ENCODE measurements around the gene AMOTL2. TPM values are rescaled to one million over a fixed set of nuclear protein-coding genes. Genes with fewer than 3 reads are reported as not detected.

AMOTL2 gene
- total RNA-seq, 1 experiment from 2014 or later = 30.9 TPM

GRCh38 chr3:134369231-134369741 lies 5.0 kb downstream of the AMOTL2 start:
- H3K23me2 ChIP-seq (ENCODE audit: insufficient read length, low read depth, low read length, poor library complexity, severe bottlenecking) = peaks cover 6% of the 10 kb centered on the region
- no peak overlapping the region for H2AK5ac ChIP-seq (ENCODE audit: insufficient read length, low read length)
- H3K23ac ChIP-seq (ENCODE audit: insufficient read length, low read depth, low read length) = no peak overlapping the region
- no peaks in the 10 kb centered on the region for H3K9me3 Mint-ChIP-seq
- peaks cover 3% of the 10 kb centered on the region for H3K79me1 ChIP-seq (ENCODE audit: insufficient read depth, low read depth, low read length, poor library complexity, severe bottlenecking)
- peaks cover 66 to 77% (median 69%) of the 10 kb centered on the region in 3 experiments for H3K36me3 Mint-ChIP-seq (ENCODE audit: insufficient read depth in 1 of 3, low read depth in 3 of 3)
- H3K56ac ChIP-seq (ENCODE audit: insufficient read length, low read depth, low read length) = no peak overlapping the region
- no peak overlapping the region for H3K27ac ChIP-seq (ENCODE audit: insufficient read length, low read depth, low read length)
- H3K9me3 ChIP-seq (ENCODE audit: control insufficient read depth, low read depth, low read length) = no peaks in the 10 kb centered on the region
- peak; percentile 18 for DNase-seq
- H3T11ph ChIP-seq (ENCODE audit: low read length) = no peak overlapping the region
- peaks cover 14% of the 10 kb centered on the region; the same call in 1 of the 2 replicates for H3K4me1 ChIP-seq (ENCODE audit: insufficient read depth, low read length)
- no peak overlapping the region for H4K8ac ChIP-seq (replicated peaks; ENCODE audit: insufficient read length, low read depth, low read length)
- H2BK20ac ChIP-seq (ENCODE audit: low read depth, low read length, poor library complexity, severe bottlenecking) = no peak overlapping the region
- no peak overlapping the region for H2AFZ ChIP-seq (ENCODE audit: low read length)
- H2BK15ac ChIP-seq (ENCODE audit: low read depth, low read length) = no peak overlapping the region
- no peak overlapping the region for H3K9ac ChIP-seq (ENCODE audit: extremely low read depth, insufficient read length, low read length)
- H3K4ac ChIP-seq (ENCODE audit: low read depth, low read length) = no peak overlapping the region
- peaks cover 12% of the 10 kb centered on the region; the same call in 1 of the 2 replicates for H3K79me2 ChIP-seq (ENCODE audit: insufficient read depth, low read length)
- H3K4me2 ChIP-seq (ENCODE audit: insufficient read depth, insufficient read length, low read length) = no peak overlapping the region
- H2BK5ac ChIP-seq (ENCODE audit: insufficient read length, low read length) = no peak overlapping the region
- peaks cover 10% of the 10 kb centered on the region for H3K27me3 Mint-ChIP-seq (ENCODE audit: low read depth)
- H4K5ac ChIP-seq (ENCODE audit: insufficient read length, low read depth, low read length) = no peak overlapping the region
- peaks cover 50 to 57% of the 10 kb centered on the region in 2 experiments for H3K4me1 Mint-ChIP-seq
- no CpG with 5 or more reads among the region's 10 CpGs for WGBS (ENCODE audit: extremely low coverage, insufficient read length, low lambda C conversion rate)
- H4K20me1 ChIP-seq (ENCODE audit: control insufficient read depth, insufficient read depth, insufficient read length) = peaks cover 6% of the 10 kb centered on the region
- H3K14ac ChIP-seq (ENCODE audit: insufficient read depth, low read length) = no peak overlapping the region
- no peak overlapping the region; a peak in 1 of 5 replicates for H3K4me3 Mint-ChIP-seq
- H3K27ac Mint-ChIP-seq = peak overlapping the region in 1 of 3 experiments; percentile 10; a peak in 1 of 7 replicates
- TF ChIP-seq CTCF (conservative IDR thresholded peaks at IDR 0.05) = no peak
- H3K27me3 ChIP-seq (ENCODE audit: insufficient read depth, low read length) = no peaks in the 10 kb centered on the region; the same call in 1 of the 2 replicates
- H3K18ac ChIP-seq (ENCODE audit: insufficient read length, low read depth, low read length) = no peak overlapping the region
- no peak overlapping the region for H2BK120ac ChIP-seq (ENCODE audit: low read depth, low read length, poor library complexity, severe bottlenecking)
- H4K91ac ChIP-seq (ENCODE audit: insufficient read length, low read depth, low read length) = no peak overlapping the region
- H2BK12ac ChIP-seq (ENCODE audit: insufficient read length, low read depth, low read length) = no peak overlapping the region

Measured in H9 (cell line).